WTC11 (cell line): ENCODE data around the gene CPVL. TPM values are rescaled to one million over a fixed set of nuclear protein-coding genes. Genes with fewer than 3 reads are reported as not detected.

Source experiments
- ATAC-seq: fragments of 200-7000 bp; cut with Tn5 transposase; 2 replicates; pipeline ENCODE4 v1.10.0; 2021; ENCODE audit warnings: mild to moderate bottlenecking, moderate library complexity
- CTCF ChIA-PET: fragments of 300-600 bp; sonication (Branson Sonifier 250); formaldehyde crosslinking; loops from one replicate; lab custom pipeline; 2021; ENCODE audit warnings: antibody characterized with exemption; lab: Charles Lee
- POLR2A ChIA-PET: fragments of 350-600 bp; sonication (Branson Sonifier 250); formaldehyde crosslinking; loops from one replicate; lab custom pipeline; 2021; ENCODE audit warnings: antibody characterized with exemption; lab: Charles Lee
- DNase-seq: peaks from one replicate; pipeline ENCODE4 v3.0.0; 2021; ENCODE audit warnings: low spot score
- H3K27ac Mint-ChIP-seq: 2 replicates; pipeline ENCODE4 v1.8.0; 2021; ENCODE audit warnings: mixed read lengths
- H3K27me3 Mint-ChIP-seq: 2 replicates; pipeline ENCODE4 v1.8.0; 2021; ENCODE audit warnings: low read depth, mild to moderate bottlenecking, moderate library complexity, mixed read lengths
- H3K36me3 Mint-ChIP-seq: 2 replicates; pipeline ENCODE4 v1.8.0; 2021; ENCODE audit warnings: mixed read lengths
- H3K4me1 Mint-ChIP-seq: 2 replicates; pipeline ENCODE4 v1.8.0; 2022; ENCODE audit warnings: mixed read lengths
- H3K4me3 Mint-ChIP-seq: 2 replicates; pipeline ENCODE4 v1.8.0; 2021; ENCODE audit warnings: mild to moderate bottlenecking, moderate library complexity, mixed read lengths
- H3K9me3 Mint-ChIP-seq: 2 replicates; pipeline ENCODE4 v1.8.0; 2021; ENCODE audit warnings: mixed read lengths
- ATF2 ChIP-seq: sonication (generic); formaldehyde crosslinking; IDR thresholded peaks from 2 replicates; pipeline ENCODE4 v1.8.1; 2022; ENCODE audit warnings: low read depth, missing genetic modification reagents, borderline replicate concordance
- ATF6 ChIP-seq: sonication (generic); formaldehyde crosslinking; IDR thresholded peaks from 2 replicates; pipeline ENCODE4 v1.8.1; 2023; ENCODE audit warnings: mild to moderate bottlenecking, missing genetic modification reagents
- E2F1 ChIP-seq: sonication (generic); formaldehyde crosslinking; IDR thresholded peaks from 2 replicates; pipeline ENCODE4 v1.8.0; 2022; ENCODE audit warnings: mild to moderate bottlenecking, missing genetic modification reagents
- ESRRA ChIP-seq: sonication (generic); formaldehyde crosslinking; IDR thresholded peaks from 2 replicates; pipeline ENCODE4 v1.8.1; 2022; ENCODE audit warnings: mild to moderate bottlenecking, missing genetic modification reagents, borderline replicate concordance
- FOXP4 ChIP-seq: sonication (generic); formaldehyde crosslinking; IDR thresholded peaks from 2 replicates; pipeline ENCODE4 v1.8.0; 2022; ENCODE audit warnings: mild to moderate bottlenecking, missing genetic modification reagents
- GRHL2 ChIP-seq: fragments of 250-450 bp; sonication (Bioruptor Pico); IDR thresholded peaks from 2 replicates; pipeline ENCODE4 v1.8.0; 2022; ENCODE audit warnings: mild to moderate bottlenecking, moderate library complexity; ENCODE audit not compliant: insufficient replicate concordance, severe bottlenecking
- MAX ChIP-seq: sonication (generic); formaldehyde crosslinking; IDR thresholded peaks from 2 replicates; pipeline ENCODE4 v1.8.0; 2022; ENCODE audit warnings: mild to moderate bottlenecking, missing genetic modification reagents
- NFATC4 ChIP-seq: fragments of 250-450 bp; sonication (Bioruptor Pico); IDR thresholded peaks from 2 replicates; pipeline ENCODE4 v1.9.0; 2021; ENCODE audit warnings: mild to moderate bottlenecking
- NFYB ChIP-seq: sonication (generic); formaldehyde crosslinking; conservative IDR thresholded peaks from 2 replicates; pipeline ENCODE4 v1.8.0; 2022; ENCODE audit warnings: low read depth, missing genetic modification reagents
- PREB ChIP-seq: sonication (generic); formaldehyde crosslinking; IDR thresholded peaks from 2 replicates; pipeline ENCODE4 v1.8.1; 2022; ENCODE audit warnings: mild to moderate bottlenecking, missing genetic modification reagents, moderate library complexity, borderline replicate concordance
- PRRX2 ChIP-seq: fragments of 250-450 bp; sonication (Bioruptor Pico); IDR thresholded peaks from 2 replicates; pipeline ENCODE4 v1.8.0; 2021; ENCODE audit warnings: mild to moderate bottlenecking
- SP1 ChIP-seq: sonication (generic); formaldehyde crosslinking; conservative IDR thresholded peaks from 2 replicates; pipeline ENCODE4 v1.8.1; 2022; ENCODE audit warnings: missing genetic modification reagents
- USF1 ChIP-seq: sonication (generic); formaldehyde crosslinking; IDR thresholded peaks from 2 replicates; pipeline ENCODE4 v1.8.0; 2022; ENCODE audit warnings: mild to moderate bottlenecking, missing genetic modification reagents
- USF2 ChIP-seq: sonication (generic); formaldehyde crosslinking; IDR thresholded peaks from 2 replicates; pipeline ENCODE4 v1.8.1; 2023; ENCODE audit warnings: mild to moderate bottlenecking, missing genetic modification reagents, moderate library complexity
- ZBTB21 ChIP-seq: sonication (generic); formaldehyde crosslinking; IDR thresholded peaks from 2 replicates; pipeline ENCODE4 v1.8.1; 2023; ENCODE audit warnings: mild to moderate bottlenecking, missing genetic modification reagents, borderline replicate concordance
- ZNF317 ChIP-seq: sonication (generic); formaldehyde crosslinking; IDR thresholded peaks from 2 replicates; pipeline ENCODE4 v1.8.1; 2023; ENCODE audit warnings: low read depth, mild to moderate bottlenecking, moderate library complexity, missing genetic modification reagents, borderline replicate concordance
- ZNF425 ChIP-seq: fragments of 250-450 bp; sonication (Bioruptor Pico); conservative IDR thresholded peaks from 2 replicates; pipeline ENCODE4 v1.9.0; 2021; ENCODE audit warnings: mild to moderate bottlenecking
- ZSCAN18 ChIP-seq: fragments of 250-450 bp; sonication (Bioruptor Pico); IDR thresholded peaks from 2 replicates; pipeline ENCODE4 v2.1.2; 2022; ENCODE audit warnings: mild to moderate bottlenecking, moderate library complexity
- total RNA-seq: library from RNA; stranded (reverse); gene quantifications from 3 replicates; pipeline ENCODE4 v1.2.3, GENCODE V29; 2021

The CPVL gene
- total RNA-seq, 1 experiment from 2014 or later, result 34.2 TPM

- Mint-ChIP-seq H3K4me3 (no peak overlapping the region), H3K27me3 (no peaks in the 10 kb centered on the region), H3K27ac (no peak overlapping the region), H3K9me3 (peaks cover 22% of the 10 kb centered on the region), H3K36me3 (peaks cover 3% of the 10 kb centered on the region; the same call in 1 of the 2 replicates), H3K4me1 (peaks cover 11% of the 10 kb centered on the region)
- TF ChIP-seq ESRRA (CRISPR knock-in tag), result no peak
- TF ChIP-seq USF1 (CRISPR knock-in tag), result no peak
- no peak for TF ChIP-seq ZSCAN18 (CRISPR knock-in tag)
- TF ChIP-seq ZNF425 (CRISPR knock-in tag), result no peak
- TF ChIP-seq PREB (CRISPR knock-in tag), result no peak
- TF ChIP-seq SP1 (CRISPR knock-in tag), result no peak
- no peak for TF ChIP-seq MAX
- no peak for TF ChIP-seq PRRX2
- TF ChIP-seq E2F1 (CRISPR knock-in tag), result no peak
- no peak for TF ChIP-seq ATF2 (CRISPR knock-in tag)
- no peak for TF ChIP-seq GRHL2 (CRISPR knock-in tag)
- TF ChIP-seq ATF6, result no peak
- TF ChIP-seq ZBTB21, result no peak
- TF ChIP-seq ZNF317 (CRISPR knock-in tag), result no peak
- no peak for TF ChIP-seq FOXP4 (CRISPR knock-in tag)
- TF ChIP-seq USF2 (CRISPR knock-in tag), result no peak
- TF ChIP-seq NFYB, result no peak
- TF ChIP-seq NFATC4, result no peak
- no peak for DNase-seq
- ChIA-PET POLR2A (no interaction called here), CTCF (no interaction called here)
- no peak for ATAC-seq
Measured at GRCh38 chr7:29161231-29161630, 14.9 kb upstream of the CPVL start.
